Astrocyte (in vitro differentiated cells and primary cell): ENCODE data around the gene PSME4. TPM values are rescaled to one million over a fixed set of nuclear protein-coding genes. Genes with fewer than 3 reads are reported as not detected.
"Not testable (repeated sequence)": the region's sequence is repeated elsewhere in the genome, so short reads cannot be mapped to it uniquely, and the experiment has no call there.

Experiments used
- DNase-seq: peaks from one replicate; pipeline ENCODE4 v3.0.0-alpha.2; 2010; ENCODE audit warnings: low read depth
- FAIRE-seq: peaks from 2 replicates; lab custom pipeline; 2011; peaks lifted over from hg19 to GRCh38; lab: Jason Lieb, UNC
- H2AFZ ChIP-seq: 2 replicates; pipeline ENCODE4 v1.6.0; 2012; ENCODE audit warnings: low read depth, low read length, inconsistent platforms
- H3K27ac ChIP-seq: 2 replicates; pipeline ENCODE4 v1.5.1; 2011; ENCODE audit warnings: low read depth, low read length, inconsistent platforms
- H3K27me3 ChIP-seq: 2 replicates; pipeline ENCODE4 v1.6.0; 2011; ENCODE audit warnings: low read length, inconsistent platforms; ENCODE audit not compliant: insufficient read depth
- H3K36me3 ChIP-seq: 2 replicates; pipeline ENCODE4 v1.5.1; 2011; ENCODE audit warnings: low read length, inconsistent platforms; ENCODE audit not compliant: insufficient read depth
- H3K4me1 ChIP-seq: 2 replicates; pipeline ENCODE4 v1.5.1; 2011; ENCODE audit warnings: low read length, inconsistent platforms; ENCODE audit not compliant: insufficient read depth
- H3K4me2 ChIP-seq: 2 replicates; pipeline ENCODE4 v1.6.0; 2012; ENCODE audit warnings: low read length, inconsistent platforms
- H3K4me3 ChIP-seq: 2 replicates; pipeline ENCODE4 v1.5.1; 2011; ENCODE audit warnings: low read depth, mild to moderate bottlenecking, low read length, inconsistent platforms; ENCODE audit not compliant: insufficient read depth
- H3K79me2 ChIP-seq: 2 replicates; pipeline ENCODE4 v1.6.0; 2012; ENCODE audit warnings: mild to moderate bottlenecking, low read length, inconsistent platforms; ENCODE audit not compliant: insufficient read depth
- H3K9ac ChIP-seq: 2 replicates; pipeline ENCODE4 v1.6.0; 2012; ENCODE audit warnings: mild to moderate bottlenecking, low read length, inconsistent platforms
- H3K9me3 ChIP-seq: 2 replicates; pipeline ENCODE4 v1.5.1; 2012; ENCODE audit warnings: low read depth, mild to moderate bottlenecking, low read length, inconsistent platforms; ENCODE audit not compliant: insufficient read depth
- H4K20me1 ChIP-seq: 2 replicates; pipeline ENCODE4 v1.6.0; 2012; ENCODE audit warnings: low read length, inconsistent platforms; ENCODE audit not compliant: insufficient read depth
- H3K27ac Mint-ChIP-seq: one replicate; pipeline ENCODE4 v1.8.0; 2021; ENCODE audit warnings: mild to moderate bottlenecking, mixed read lengths; ENCODE audit not compliant: unreplicated experiment
- H3K27me3 Mint-ChIP-seq: one replicate; pipeline ENCODE4 v1.8.0; 2021; ENCODE audit warnings: low read depth, mixed read lengths; ENCODE audit not compliant: unreplicated experiment
- H3K36me3 Mint-ChIP-seq: one replicate; pipeline ENCODE4 v1.8.0; 2021; ENCODE audit warnings: low read depth, mixed read lengths; ENCODE audit not compliant: unreplicated experiment
- H3K4me1 Mint-ChIP-seq: one replicate; pipeline ENCODE4 v1.8.0; 2021; ENCODE audit warnings: low read depth, mixed read lengths; ENCODE audit not compliant: unreplicated experiment
- H3K4me3 Mint-ChIP-seq: one replicate; pipeline ENCODE4 v1.8.0; 2021; ENCODE audit warnings: mild to moderate bottlenecking, moderate library complexity, mixed read lengths; ENCODE audit not compliant: unreplicated experiment
- H3K9me3 Mint-ChIP-seq: one replicate; pipeline ENCODE4 v1.8.0; 2021; ENCODE audit warnings: mild to moderate bottlenecking, mixed read lengths; ENCODE audit not compliant: unreplicated experiment
- EZH2 ChIP-seq: IDR thresholded peaks from 2 replicates; pipeline ENCODE4 v1.6.1; 2012; ENCODE audit warnings: mild to moderate bottlenecking, low read length, inconsistent platforms; ENCODE audit not compliant: insufficient read depth
- total RNA-seq: library from RNA; stranded (reverse); gene quantifications from 2 replicates; pipeline ENCODE4 v1.2.1, GENCODE V29; 2021
- TF ChIP-seq, protein P1 (sequence below): IDR thresholded peaks from 2 replicates; pipeline ENCODE4 v1.5.1; 2011; ENCODE audit warnings: low read depth, mild to moderate bottlenecking, inconsistent platforms, low read length, moderate library complexity; ENCODE audit not compliant: insufficient read depth

Gene PSME4
- total RNA-seq, 1 donor from 2014 or later, result 110 TPM

DNA sequence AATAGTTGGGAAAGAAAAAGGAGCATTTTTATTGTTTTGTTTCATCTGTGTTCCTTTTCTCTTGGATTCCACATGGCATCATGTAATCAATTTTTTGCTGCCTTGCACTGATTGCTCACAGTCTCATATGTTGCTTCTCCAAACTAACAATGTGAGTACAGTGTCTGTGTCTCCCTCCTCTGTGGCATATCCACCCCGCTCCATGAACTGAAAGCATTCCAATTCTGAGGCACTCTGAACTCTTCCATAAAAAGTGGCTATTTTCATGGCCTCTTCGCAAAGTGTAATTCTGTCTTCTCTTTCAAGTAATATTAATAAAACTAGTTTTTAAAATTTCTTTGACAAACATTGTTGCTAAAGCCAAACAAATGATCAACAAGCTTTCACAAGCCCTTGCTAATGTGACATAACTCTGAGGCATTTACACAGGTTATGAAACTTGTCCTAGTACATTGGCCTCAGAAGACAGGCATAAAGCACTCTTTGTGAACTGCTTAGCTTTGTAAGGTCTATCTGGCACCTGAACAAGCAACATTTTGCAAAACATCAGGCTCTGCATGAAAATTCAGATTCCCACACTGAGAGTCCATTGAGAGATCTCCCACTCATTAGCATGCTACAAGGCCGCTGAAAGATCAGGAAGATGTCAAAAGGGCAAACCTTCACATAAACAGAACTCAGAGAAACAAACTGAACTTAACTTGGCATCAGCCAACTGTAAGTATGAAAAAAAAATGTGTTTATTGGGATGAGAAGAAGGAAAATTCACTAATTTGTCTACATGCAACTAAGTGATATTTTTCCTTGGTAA lies 144.0 kb downstream of the PSME4 start:
- Histone ChIP-seq H3K9ac (no peak overlapping the region), H3K4me2 (no peak overlapping the region), H4K20me1 (no peaks in the 10 kb centered on the region), H3K4me1 (no peaks in the 10 kb centered on the region), H3K27ac (no peak overlapping the region), H3K79me2 (no peaks in the 10 kb centered on the region), H3K27me3 (no peaks in the 10 kb centered on the region), H2AFZ (no peak overlapping the region), H3K36me3 (peaks cover 4% of the 10 kb centered on the region), H3K4me3 (no peak overlapping the region), H3K9me3 (no peaks in the 10 kb centered on the region)
- DNase-seq (no peak), FAIRE-seq (no peak)
- no peak overlapping the region for H3K27ac Mint-ChIP-seq
- H3K9me3 Mint-ChIP-seq, result no peaks in the 10 kb centered on the region
- peaks cover 4% of the 10 kb centered on the region for H3K36me3 Mint-ChIP-seq
- H3K4me1 Mint-ChIP-seq, result peaks cover 6% of the 10 kb centered on the region
- no peak for TF ChIP-seq EZH2
- TF ChIP-seq, protein P1, sequence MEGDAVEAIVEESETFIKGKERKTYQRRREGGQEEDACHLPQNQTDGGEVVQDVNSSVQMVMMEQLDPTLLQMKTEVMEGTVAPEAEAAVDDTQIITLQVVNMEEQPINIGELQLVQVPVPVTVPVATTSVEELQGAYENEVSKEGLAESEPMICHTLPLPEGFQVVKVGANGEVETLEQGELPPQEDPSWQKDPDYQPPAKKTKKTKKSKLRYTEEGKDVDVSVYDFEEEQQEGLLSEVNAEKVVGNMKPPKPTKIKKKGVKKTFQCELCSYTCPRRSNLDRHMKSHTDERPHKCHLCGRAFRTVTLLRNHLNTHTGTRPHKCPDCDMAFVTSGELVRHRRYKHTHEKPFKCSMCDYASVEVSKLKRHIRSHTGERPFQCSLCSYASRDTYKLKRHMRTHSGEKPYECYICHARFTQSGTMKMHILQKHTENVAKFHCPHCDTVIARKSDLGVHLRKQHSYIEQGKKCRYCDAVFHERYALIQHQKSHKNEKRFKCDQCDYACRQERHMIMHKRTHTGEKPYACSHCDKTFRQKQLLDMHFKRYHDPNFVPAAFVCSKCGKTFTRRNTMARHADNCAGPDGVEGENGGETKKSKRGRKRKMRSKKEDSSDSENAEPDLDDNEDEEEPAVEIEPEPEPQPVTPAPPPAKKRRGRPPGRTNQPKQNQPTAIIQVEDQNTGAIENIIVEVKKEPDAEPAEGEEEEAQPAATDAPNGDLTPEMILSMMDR, result no peak
- H3K4me3 Mint-ChIP-seq, result no peak overlapping the region
- no peaks in the 10 kb centered on the region for H3K27me3 Mint-ChIP-seq

DNA sequence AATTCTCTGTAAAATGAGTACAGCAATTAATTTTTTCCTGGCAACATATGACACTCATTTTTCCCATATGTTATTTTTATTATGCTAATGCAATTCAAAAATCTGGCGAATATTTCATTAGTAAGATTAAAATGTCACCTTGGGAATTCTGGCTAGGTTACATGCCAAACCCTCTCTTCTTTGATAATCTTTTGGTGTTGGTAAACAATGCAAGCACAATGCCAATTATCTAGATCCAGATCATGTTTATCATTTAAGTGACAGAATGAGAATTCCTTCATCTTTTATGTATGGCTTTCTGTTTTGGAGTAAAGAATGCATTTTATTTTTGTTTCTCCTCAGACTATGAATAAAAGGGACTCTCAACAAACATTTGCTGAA lies 144.8 kb downstream of the PSME4 start:
- Histone ChIP-seq H4K20me1 (no peaks in the 10 kb centered on the region), H3K4me1 (no peaks in the 10 kb centered on the region), H3K79me2 (no peaks in the 10 kb centered on the region), H3K9ac (no peak overlapping the region), H3K9me3 (no peaks in the 10 kb centered on the region), H2AFZ (no peak overlapping the region), H3K4me2 (no peak overlapping the region), H3K27ac (no peak overlapping the region), H3K4me3 (no peak overlapping the region), H3K27me3 (no peaks in the 10 kb centered on the region), H3K36me3 (peaks cover 4% of the 10 kb centered on the region)
- FAIRE-seq, result no peak
- no peak for TF ChIP-seq EZH2
- TF ChIP-seq, protein P1, result no peak
- no peak overlapping the region for H3K4me3 Mint-ChIP-seq
- H3K36me3 Mint-ChIP-seq, result peaks cover under 1% of the 10 kb centered on the region
- no peaks in the 10 kb centered on the region for H3K27me3 Mint-ChIP-seq
- no peaks in the 10 kb centered on the region for H3K9me3 Mint-ChIP-seq
- H3K27ac Mint-ChIP-seq, result no peak overlapping the region
- peaks cover 6% of the 10 kb centered on the region for H3K4me1 Mint-ChIP-seq
- DNase-seq, result no peak

DNA sequence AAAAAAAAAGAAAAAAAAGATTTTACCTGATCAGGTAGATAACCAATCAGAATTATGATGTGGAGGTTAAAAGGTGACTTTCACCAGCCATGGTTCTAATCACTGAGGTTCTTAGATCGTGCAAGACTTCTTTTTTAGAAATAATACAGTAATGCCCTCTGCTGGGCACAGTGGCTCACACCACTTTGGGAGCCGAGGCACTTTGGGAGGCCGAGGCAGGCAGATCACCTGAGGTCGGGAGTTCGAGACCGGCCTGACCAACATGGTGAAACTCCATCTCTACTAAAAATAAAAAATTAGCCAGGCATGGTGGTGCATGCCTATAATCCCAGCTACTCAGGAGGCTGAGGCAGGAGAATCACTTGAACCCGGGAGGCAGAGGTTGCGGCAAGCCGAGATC lies 147.2 kb downstream of the PSME4 start:
- not testable (repeated sequence) for FAIRE-seq, H3K27ac Mint-ChIP-seq, H3K27me3 Mint-ChIP-seq

More for the DNA sequence above, 147.2 kb downstream of the PSME4 start:
- not testable (repeated sequence) for H3K79me2 ChIP-seq, H3K9me3 Mint-ChIP-seq, H3K9ac ChIP-seq, H4K20me1 ChIP-seq, H3K9me3 ChIP-seq, H3K4me1 ChIP-seq, H3K4me2 ChIP-seq, H3K27me3 ChIP-seq, H3K36me3 Mint-ChIP-seq, H3K4me1 Mint-ChIP-seq, H3K4me3 Mint-ChIP-seq, H3K36me3 ChIP-seq, H3K4me3 ChIP-seq, DNase-seq, H2AFZ ChIP-seq, H3K27ac ChIP-seq
